IPS-NIHi7 (cell line): ENCODE data around the gene SERTAD3.
A peak's percentile ranks its signal among the peaks of the same experiment; 100 is the strongest.
"Not testable (repeated sequence)": the region's sequence is repeated elsewhere in the genome, so short reads cannot be mapped to it uniquely, and the experiment has no call there.

Source experiments
- DNase-seq: peaks from one replicate; pipeline ENCODE4 v3.0.0; 2012; ENCODE audit warnings: mixed read lengths; ENCODE audit errors: extremely low spot score

The SERTAD3 gene, protein sequence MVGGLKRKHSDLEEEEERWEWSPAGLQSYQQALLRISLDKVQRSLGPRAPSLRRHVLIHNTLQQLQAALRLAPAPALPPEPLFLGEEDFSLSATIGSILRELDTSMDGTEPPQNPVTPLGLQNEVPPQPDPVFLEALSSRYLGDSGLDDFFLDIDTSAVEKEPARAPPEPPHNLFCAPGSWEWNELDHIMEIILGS

DNA sequence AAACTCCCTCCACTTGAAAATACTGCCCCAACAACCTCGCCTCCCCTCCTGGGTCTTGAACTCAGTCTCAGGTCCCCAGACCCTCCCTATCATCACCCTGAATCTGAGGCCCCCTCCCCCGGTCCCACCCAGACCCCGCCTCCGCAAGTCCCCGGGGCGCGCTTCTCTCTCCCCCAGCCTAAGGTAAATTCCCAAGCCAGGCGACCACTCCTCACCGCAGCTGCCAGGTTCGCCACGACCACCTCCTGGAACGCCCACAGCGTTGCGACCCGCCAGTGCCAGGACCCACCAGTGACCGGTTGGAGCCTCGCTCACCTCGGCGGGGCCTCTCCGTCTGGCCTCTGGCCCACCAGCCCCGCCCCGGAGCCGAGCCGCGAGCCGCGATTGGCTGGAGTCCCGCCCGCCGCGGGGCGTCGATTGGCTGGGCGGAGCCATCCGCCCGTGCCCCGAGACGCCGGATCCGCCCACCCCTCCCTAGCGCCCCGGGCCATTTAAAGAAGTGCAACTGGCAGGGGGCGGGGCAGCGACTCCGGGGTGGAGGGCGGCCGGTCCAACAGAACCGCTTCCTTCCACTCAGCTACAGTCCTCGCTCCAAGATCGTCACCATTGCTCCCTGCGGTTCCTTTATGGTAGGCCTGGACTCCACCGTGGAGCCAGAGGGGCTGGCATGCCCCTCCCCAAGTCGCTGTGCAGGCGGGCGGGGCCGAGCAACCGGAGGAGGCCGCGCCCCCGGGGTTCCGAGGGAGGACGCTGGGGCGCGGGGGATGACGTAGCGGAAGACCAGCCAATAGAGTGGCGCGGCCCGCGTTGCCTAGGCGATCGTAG lies at the start of gene SERTAD3:
SERTAD3 (minus strand) TSS at position 336 of the 825 bp plus-strand sequence. CDS start 2,255 bp downstream, outside the sequence.
- peak; percentile 95 for DNase-seq

DNA sequence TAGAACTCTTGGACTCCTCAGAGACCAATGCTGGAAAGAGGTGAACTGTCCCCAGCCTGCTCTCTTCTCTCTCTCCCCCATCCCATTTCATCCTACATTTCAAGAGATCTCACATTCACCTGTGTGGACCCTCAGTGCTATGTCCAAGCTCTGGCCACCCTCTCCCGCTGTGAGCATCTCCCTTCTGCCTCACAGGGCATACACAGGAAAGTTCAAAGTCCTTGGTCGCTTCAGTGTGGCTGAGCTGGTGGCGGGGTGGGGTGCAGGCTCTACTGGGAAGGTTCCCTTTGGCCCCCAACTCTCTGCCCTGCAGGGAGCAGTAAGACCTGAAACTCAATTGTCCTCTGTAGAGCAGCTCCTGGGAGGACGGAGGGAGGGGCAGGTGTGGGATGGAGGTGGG lies 49.6 kb upstream of the SERTAD3 start:
- DNase-seq = no peak

DNA sequence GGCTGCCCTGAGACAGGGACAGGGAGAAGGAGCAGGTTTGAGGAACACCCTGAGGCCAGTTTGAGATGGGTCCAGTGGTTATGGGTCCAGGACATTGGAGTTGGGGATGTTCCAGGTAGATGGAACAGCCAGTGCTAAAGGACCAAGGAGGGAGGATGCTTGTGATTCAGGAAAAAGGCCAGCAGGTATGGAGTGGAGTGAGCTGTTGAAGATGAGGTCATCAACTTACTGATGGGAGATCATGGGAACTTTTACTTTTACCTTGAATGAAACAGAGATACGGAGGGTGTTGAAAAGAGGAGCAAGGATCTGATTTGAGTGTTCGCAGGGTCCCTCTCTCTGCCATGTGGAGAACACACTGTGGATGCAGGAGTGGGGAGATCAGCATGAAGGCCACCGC lies 48.1 kb upstream of the SERTAD3 start:
- no peak for DNase-seq

DNA sequence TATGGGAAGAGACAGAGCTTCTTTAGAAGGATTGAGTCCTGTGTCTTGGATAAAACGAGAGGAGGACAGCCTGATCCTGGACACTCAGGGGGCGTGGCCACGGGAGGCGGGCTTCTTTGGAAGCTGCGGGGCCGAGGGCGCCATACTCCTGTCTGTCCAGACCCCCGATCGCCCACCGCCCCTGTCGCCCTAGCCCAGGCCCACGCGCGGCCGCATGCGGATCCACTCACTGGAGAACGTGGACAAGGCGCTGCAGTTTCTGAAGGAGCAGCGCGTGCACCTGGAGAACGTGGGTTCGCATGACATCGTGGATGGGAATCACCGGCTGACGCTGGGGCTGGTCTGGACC lies 45.7 kb upstream of the SERTAD3 start:
- DNase-seq = no peak

DNA sequence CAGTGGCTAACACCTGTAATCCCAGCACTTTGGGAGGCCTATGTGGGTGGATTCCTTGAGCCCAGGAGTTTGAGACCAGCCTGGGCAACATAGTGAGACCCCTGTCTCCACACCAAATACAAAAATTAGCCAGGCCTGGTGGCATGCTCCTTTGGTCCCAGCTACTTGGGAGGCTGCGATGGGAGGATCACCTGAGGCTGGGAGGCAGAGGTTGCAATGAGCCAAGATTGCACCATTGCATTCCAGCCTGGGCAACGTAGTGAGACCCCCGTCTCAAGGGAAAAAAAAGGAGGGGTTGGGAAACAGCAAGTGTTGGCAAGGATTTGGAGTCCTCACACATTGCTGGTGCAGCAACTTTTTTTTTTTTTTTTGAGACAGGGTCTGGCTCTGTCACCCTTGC lies 41.9 kb upstream of the SERTAD3 start:
- DNase-seq = no peak

DNA sequence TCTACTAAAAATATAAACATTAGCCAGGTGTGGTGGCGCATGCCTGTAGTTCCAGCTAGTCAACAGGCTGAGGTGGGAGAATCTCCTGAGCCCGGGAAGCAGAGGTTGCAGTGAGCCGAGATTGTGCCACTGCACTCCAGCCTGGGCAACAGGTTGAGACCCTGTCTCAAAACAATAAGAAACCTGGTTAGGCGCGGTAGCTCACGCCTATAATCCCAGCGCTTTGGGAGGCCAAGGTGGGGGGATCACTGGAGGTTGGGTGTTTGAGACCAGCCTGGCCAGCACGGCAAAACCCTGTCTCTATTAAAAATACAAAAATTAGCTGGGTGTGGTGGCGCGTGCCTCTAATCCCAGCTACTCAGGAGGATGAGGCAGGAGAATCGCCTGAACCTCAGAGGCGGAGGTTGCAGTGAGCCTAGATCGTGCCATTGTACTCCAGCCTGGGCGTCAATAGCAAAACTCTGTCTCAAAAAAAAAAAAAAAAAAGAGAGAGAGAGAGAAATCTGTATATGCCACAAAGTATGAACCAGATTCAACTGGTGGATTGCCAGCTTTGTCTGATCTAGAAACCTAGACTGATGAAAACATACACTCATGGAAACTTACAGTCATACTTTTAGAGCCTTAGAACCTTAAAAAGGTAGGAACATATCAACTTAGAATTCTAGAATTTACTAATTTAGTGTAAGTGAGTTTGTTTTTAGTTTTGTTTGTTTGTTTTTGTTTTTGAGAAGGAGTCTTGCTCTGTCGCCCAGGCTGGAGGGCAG lies 31.9 kb upstream of the SERTAD3 start:
- not testable (repeated sequence) for DNase-seq

DNA sequence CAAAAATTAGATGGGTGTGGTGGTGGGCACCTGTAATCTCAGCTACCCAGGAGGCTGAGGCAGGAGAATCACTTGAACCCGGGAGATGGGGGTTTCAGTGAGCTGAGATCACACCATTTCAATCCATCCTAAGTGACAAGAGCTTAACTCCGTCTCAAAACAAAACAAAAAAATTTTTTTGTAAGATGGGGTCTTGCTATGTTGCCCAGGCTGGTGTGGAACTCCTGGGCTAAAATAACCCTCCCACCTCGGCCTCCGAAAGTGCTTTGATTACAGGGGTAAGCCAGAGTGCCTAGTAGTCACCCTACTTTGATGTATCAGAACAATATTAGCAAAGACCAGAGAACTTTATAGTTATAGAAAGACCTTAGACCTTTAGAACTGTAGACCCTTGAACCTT lies 30.6 kb upstream of the SERTAD3 start:
- no peak for DNase-seq

DNA sequence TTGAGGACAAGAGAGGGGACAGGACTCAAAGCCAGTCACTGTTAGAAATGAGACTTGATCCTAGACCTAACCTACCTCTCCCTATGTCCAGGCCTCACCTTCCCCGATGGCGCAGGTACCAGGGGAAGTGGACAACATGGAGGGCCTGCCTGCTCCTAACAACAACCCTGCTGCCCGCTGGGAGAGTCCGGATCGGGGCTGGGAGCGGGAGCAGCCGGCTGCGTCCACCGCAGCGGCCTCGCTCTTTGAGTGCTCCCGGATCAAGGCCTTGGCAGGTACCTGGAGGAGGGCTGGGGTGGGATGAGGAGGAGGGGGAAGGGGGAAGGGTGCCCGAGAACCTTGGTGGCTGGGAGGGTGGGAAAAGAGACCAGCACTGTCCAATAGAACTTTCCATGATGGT lies 28.4 kb upstream of the SERTAD3 start:
- no peak for DNase-seq

DNA sequence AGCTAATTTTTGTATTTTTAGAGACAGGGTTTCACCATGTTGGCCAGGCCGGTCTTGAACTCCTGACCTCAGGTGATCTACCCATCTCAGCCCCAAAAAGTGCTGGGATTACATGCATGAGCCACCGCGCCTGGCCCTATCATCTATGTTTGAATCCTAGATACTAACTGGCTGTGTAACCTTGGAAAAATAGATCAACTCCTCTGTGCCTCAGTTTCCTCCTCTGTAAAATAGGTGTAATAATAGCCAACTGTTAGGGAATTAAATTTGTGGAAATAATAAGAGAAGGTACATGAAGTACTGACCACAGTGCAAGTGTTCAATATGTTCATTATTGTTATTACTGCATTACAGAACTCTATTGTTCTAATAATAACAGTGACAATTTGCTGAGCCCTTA lies 27.0 kb upstream of the SERTAD3 start:
- no peak for DNase-seq

DNA sequence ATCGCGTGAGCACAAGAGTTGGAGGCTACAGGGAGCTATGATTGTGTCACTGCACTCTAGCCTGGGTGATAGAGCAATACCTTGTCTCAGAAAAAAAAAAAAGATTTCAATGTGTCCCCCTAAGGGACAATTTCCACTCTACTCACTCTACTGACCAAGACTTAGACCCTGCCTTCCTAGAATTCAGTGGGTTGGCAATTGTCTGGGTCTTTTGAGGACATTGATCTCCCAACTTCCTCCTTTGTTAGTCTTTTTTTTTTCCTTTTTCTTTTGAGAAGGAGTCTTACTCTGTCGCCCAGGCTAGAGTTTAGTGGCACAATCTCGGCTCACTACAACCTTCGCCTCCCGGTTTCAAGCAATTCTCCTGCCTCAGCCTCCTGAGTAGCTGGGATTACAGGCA lies 24.9 kb upstream of the SERTAD3 start:
- DNase-seq = no peak

DNA sequence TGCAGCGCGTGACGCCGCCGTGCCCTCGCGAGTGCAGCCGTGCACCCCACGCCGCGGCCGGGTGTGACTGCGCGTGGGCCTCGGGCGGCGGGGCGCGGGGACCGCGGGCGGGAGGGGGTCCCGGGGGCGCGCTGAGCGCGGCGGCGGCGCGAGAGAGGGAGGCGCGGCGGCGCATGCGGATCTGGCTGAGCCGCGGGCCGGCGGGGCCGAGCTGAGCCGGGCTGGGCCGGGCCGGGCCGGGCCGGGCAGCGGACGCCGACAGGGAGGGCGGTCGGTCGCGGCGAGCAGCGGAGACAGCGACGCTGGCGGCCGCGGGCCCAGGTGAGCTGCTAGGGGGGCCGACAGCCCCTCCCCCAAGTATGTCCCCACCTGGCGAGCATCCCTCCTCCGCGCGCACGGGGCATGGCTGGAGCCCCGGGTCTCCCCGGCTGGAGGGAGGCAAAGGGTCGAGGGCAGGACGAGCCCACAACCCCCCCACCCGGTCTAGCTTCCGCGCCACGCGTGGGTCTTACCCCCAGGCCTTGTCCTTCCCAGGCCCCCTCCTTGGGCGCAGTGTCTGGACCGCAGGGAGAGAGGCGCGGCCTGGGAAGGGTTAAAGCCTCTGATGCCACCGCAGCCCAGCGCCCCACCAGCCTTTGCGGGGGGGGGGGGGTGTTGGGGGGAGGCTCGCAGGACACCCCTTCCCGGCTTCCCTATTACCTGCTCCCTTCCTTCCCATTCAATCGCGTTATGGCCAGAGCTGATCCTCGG lies 23.0 kb upstream of the SERTAD3 start, which contains the start of gene SPTBN4:
SPTBN4 (plus strand) TSS at position 17 of the 750 bp plus-strand sequence. CDS start 5,621 bp downstream, outside the sequence.
- DNase-seq = peak; percentile 31

DNA sequence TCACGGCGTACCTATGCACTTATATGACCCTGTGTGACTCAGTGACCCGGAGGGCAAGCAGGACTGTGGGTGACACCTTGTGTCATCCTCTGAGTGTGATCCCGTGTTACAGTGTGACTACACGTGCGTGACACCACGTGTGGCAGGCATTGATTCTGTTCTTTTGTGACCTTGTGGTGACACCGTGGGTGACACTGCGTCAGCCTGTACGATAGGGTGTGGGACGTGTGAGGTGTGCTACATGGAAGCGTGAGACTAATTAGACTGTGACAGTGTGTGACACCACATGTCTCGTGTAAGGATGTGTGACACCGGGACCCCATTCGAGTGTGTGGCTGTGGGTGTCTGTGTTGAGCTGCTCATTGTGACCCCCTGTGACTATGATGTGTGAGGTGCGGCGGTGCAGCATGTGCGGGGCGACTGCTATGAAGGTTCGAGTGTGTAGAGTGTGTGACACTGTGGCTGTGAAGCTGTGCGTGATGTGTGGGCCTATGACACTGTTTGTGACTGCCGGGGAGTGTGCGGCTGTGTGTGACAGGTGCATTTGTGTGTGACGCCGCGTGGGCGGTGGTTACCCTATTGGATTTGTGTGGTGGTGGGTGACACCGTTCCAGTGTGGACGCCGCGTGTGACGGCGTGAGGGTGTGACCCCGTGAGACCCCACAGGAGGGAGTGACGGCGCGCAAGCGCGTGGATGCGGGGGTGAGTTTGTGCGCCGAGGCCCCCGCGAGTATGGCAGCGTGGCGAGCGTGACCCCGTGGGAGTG lies 22.3 kb upstream of the SERTAD3 start:
- no peak for DNase-seq

DNA sequence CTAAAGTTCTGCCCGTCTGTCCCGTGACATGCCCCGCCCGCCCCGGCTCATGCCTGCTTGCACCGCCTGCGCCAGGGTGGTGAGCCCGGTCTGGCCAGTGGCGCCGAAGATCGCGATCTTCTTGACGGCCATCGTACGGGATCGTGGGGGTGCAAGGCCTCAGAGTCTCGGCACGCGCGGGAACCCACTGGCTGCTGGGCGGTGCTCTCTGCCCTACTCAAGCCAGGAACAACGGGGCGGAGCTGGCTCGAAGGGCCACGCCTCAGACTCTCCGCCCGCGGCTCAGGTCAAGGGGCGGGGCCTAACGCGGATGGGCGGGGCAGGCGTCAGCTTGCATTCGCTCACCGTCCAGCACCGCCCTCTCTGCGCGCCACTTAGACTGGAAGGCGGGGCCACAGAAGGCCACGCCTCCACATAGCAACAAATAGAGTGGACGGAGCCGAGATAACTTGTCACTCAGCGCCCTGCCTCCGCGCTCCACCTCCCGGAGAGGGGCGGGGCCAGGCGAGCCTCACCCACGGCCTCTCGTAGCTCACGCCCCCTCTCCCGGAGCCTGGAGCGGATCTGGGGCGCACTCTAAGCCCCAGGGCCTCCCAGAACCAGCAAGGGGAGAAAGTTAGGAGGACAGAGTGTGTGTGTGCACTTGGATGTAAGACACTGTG lies 21.6 kb upstream of the SERTAD3 start, which contains the start of gene BLVRB:
BLVRB (minus strand) TSS at position 189 of the 662 bp plus-strand sequence; CDS start at position 132, 57 bp downstream.
- DNase-seq = peak; percentile 98

DNA sequence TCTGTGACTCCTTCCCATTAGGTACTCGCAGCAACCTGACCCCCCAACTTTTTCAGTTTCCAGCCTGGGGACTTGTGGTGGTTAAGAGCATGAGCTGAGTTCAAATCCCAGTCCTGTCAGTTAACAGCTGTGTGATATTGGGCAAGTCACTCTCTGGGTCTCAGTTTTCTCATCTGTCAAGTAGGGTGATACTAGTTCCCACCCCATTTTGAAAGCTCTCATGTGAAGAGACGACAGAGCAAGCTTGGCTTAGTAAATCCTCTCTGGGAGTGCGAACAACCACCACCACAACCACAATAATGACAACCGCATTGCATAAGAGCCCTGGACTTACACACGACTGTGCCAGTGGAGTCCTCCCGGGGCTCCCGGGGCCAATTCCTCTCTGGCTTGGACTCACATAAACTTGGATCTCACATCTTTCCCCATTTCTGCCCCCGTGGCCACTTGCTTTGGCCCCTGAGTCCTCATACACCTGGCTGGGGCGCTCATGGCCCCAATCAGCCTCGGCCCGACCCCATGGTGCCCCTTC lies 21.0 kb upstream of the SERTAD3 start:
- no peak for DNase-seq

DNA sequence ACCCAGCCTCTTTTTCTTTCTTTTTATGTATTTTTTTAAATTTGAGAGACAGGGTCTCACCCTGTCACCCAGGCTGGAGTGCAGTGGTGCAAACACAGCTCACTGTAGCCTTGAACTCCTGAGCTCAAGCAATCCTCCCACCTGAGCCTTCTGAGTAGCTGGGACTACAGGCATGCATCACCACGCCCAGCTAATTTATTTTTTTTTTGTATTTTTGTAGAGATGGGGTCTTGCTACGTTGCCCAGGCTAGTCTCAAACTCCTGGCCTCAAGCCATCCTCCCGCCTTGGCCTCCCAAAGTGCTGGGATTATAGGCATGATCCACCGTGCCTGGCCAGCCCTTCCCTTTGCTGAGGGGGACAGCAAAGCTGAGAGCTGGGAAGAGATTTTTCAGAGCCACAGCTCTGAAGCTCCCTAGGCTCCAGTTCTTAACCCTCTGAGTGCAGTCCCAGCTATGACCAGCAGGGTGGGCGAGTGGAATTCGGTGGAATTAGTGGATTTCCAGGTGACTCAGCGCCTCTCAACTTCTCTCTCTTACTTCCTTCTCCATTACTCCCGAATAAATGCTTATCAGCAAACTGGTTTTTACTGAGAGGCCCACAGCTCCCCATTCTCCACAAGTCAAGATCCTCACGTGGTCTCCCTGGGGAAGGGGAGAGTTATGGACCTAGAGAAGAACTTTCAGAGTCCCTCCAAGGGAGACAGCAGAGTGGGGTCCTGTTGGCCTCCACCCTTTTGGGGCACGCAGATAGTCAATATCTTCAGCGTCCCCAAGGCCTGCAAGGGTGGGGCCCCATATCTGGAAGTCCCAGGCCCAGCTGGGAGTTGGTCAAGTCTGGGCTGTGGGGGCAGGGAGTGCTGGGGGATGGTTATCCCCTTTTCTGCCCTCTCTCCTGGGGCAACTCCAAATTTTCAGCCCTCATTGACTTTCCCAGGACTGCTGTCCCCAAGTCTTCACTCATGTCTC lies 20.2 kb upstream of the SERTAD3 start:
- DNase-seq = peak; percentile 68

DNA sequence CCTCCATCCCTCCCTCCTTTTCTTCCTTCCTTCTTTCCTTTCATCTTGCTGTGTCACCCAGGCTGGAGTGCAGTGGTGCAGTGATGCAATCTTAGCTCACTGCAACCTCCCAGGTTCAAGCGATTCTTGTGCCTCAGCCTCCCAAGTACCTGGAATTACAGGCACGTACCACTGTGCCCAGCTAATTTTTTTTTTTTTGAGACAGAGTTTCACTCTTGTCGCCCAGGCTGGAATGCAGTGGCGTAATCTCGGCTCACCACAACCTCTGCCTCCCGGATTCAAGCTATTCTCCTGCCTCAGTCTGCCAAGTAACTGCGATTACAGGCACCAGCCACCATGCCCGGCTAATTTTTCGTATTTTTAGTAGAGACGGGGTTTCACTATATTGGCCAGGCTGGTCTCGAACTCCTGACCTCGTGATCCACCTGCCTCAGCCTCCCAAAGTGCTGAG lies 19.5 kb upstream of the SERTAD3 start:
- not testable (repeated sequence) for DNase-seq

DNA sequence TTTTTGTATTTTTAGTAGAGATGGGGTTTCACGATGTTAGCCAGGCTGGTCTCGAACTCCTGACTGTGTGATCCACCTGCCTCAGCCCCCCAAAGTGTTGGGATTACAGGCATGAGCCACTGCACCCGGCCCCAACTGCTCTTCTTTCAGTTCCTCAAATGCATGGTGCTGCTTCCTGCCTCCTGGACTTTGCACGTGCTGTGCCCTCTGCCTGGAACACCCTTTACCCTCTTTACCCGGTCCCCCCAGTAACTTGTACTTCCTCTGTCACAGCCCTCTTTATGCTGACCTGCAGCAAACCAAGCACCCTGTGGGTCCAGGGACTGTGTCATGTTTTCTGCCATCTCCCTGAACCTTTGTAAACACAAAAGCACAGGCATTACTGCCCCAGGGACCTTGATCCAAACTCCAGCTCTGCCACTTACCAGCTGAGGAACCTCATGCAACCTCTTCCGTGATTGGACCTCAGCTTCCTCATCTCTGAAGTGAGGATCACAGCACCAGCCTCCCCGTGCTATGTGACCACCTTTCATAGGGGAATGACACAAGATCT lies 17.6 kb upstream of the SERTAD3 start:
- no peak for DNase-seq

DNA sequence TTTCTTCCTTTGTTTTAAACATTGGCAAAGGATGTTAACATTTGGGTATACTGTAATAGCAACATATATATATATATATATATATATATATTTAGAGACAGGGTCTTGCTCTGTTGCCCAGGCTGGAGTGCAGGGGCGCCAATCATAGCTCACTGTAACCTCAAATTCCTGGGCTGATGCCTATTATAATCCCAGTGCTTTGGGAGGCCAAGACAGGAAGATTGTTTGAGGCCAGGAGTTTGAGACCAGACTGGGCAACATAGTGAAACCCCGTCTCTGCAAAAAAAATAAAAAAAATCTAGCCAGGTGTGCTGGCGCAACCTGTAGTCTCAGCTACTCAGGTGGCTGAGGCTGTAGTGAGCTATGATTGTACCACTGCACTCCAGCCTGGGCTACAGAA lies 16.1 kb upstream of the SERTAD3 start:
- DNase-seq = no peak

DNA sequence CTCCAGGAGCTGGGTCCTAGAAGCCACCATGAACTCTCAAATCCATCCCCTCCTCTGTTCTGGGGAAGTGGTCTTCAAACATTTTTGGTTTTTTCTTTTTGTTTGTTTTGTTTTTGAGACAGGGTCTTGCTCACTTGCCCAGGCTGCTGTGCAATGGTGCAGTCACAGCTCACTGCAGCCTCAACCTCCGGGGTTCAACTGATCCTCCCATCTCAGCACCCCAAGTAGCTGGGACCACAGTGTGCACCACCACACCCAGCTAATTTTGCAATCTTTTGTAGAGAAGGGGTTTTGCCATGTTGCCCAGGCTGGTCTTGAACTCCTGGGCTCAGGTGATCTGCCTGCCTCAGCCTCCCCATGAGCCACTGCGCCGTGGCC lies 14.5 kb upstream of the SERTAD3 start:
- no peak for DNase-seq
